Fibroblast of villous mesenchyme (primary cell): ENCODE data around the gene VIL1. TPM values are rescaled to one million over a fixed set of nuclear protein-coding genes. Genes with fewer than 3 reads are reported as not detected.

ENCODE experiments used
- DNase-seq: peaks from one replicate; pipeline ENCODE4 v3.0.0-alpha.2; 2010; ENCODE audit warnings: low read depth
- H3K4me3 ChIP-seq: 2 replicates; pipeline ENCODE4 v1.5.1; 2011; ENCODE audit warnings: low read depth, mild to moderate bottlenecking, low read length
- total RNA-seq: library from RNA; depleted of rRNA; stranded (reverse); fragments of >200 nt; gene quantifications from 2 replicates; pipeline ENCODE4 v1.2.3, GENCODE V29; 2012
- TF ChIP-seq, protein P1 (sequence below): IDR thresholded peaks from 2 replicates; pipeline ENCODE4 v1.5.1; 2012; ENCODE audit warnings: low read depth, mild to moderate bottlenecking, low read length; ENCODE audit not compliant: insufficient read depth

The VIL1 gene
- total RNA-seq, 1 donor: under 0.01 TPM

DNA sequence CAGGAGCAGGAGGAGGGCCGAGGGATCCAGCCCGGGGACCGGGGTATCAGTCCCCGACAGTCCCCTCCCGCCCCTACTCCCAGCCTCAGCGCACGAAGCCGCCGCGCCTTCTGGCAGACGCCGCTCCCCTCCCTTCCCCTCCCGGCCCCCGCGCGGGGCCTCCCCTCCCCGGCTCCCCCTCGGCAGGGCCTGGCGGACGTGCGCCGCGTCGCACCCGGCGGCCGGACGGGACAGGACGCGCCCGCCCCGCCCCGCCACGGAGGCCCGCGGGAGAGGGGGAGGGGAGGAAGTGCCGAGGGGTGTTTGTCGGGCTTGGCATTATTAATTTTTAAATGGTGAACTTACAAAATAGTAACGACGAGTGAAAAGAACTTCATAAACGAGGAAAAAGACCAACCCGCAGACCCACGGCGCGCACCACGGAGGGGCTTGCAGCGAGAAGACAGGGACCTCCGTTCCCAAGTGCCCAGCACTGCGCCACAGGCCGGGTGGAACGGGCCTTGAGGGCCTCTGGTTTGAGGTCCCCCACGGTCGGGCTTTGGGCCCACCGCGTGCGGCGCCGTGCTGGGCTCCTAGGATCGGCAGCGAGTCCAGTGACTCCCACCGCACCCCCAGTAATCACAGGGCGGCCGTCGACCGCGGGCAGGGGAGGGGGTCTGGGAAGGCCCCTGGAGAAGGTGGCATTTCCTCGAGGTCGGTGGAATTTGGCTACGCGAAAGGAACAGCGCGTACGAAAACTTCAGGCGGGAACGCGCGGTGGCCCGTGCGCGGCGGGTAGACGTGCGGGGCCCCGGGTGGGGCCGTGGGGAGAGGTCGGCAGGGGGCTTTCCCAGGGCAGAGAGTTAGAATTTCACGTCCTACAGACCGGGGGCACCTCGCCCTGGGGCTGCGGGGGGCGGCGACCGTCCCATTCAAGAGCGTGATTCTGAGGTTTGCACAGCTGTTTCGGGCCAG is 20.2 kb upstream of the VIL1 start:
- TF ChIP-seq, protein P1, sequence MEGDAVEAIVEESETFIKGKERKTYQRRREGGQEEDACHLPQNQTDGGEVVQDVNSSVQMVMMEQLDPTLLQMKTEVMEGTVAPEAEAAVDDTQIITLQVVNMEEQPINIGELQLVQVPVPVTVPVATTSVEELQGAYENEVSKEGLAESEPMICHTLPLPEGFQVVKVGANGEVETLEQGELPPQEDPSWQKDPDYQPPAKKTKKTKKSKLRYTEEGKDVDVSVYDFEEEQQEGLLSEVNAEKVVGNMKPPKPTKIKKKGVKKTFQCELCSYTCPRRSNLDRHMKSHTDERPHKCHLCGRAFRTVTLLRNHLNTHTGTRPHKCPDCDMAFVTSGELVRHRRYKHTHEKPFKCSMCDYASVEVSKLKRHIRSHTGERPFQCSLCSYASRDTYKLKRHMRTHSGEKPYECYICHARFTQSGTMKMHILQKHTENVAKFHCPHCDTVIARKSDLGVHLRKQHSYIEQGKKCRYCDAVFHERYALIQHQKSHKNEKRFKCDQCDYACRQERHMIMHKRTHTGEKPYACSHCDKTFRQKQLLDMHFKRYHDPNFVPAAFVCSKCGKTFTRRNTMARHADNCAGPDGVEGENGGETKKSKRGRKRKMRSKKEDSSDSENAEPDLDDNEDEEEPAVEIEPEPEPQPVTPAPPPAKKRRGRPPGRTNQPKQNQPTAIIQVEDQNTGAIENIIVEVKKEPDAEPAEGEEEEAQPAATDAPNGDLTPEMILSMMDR: no peak
- H3K4me3 ChIP-seq: peak overlapping the region; percentile 82
- DNase-seq: peak; percentile 87

DNA sequence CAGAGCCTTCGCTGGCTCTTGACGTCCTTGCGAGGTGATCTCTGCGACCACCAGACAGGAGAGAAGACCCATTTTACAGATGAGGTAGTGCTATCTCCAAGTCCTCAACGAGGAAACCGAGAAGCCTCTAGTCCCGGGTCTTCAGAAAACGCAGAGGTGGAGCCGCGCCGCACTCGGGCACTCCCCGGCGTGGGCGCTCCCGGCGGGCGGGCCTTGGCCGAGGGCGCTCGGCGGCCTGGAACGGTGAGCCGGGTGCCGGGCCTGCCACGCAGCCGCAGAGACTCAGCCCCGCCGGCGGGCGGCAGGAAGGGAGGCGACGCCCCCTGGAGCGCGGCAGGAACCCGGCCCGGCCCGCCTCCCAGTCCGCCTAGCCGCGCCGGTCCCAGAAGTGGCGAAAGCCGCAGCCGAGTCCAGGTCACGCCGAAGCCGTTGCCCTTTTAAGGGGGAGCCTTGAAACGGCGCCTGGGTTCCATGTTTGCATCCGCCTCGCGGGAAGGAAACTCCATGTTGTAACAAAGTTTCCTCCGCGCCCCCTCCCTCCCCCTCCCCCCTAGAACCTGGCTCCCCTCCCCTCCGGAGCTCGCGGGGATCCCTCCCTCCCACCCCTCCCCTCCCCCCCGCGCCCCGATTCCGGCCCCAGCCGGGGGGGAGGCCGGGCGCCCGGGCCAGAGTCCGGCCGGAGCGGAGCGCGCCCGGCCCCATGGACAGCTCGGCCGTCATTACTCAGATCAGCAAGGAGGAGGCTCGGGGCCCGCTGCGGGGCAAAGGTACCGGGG is 19.3 kb upstream of the VIL1 start, which contains the start of gene CTDSP1:
Gene CTDSP1, plus strand, starts transcription at position 478 of the 776 bp plus-strand sequence. Its CDS starts 223 bp downstream, at position 701.
- TF ChIP-seq, protein P1: no peak

DNA sequence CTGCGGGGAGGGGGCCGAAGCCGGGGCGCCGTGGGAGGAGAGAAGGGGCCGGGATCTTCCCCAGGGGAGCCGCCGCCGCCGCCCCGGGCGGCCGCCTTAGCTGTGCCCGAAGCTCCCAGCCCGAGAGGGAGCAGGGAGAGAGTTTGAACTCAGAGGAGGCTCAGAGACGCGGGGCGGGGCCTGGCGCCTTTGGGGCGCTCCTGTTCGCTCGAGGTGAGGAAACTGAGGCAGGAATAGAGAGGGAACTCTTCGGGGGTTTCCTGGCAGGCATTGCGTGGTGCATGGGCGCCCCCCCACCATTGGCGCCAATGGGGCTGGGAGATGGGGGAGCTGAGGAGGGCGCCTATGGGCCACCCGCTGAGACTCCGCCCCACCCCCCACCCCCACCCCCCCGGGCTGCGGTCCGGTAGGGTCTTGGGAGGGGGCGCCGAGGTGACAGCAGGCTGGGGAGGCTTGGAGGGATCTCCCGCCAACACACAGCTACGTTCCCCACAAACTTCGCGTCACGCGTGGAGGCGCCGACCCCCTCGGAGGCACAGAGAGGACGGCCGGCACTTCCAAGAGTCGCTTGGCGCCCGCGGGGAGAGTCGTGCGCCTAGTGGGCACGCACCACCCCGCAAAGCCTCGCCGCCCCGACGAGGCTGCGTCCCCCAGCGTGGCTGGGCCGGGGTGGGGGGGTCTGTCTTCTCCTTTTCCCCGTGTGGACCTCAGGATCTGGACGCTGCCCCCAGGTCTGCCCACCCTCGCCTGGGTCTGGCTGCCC is 18.6 kb upstream of the VIL1 start:
- peak overlapping the region; percentile 75 for H3K4me3 ChIP-seq
- TF ChIP-seq, protein P1: no peak
- DNase-seq: peak; percentile 27

More for the DNA sequence above, 19.3 kb upstream of the VIL1 start, which contains the start of gene CTDSP1:
- H3K4me3 ChIP-seq: peak within 1 kb of the TSS; percentile 82
- DNase-seq: peak; percentile 98

DNA sequence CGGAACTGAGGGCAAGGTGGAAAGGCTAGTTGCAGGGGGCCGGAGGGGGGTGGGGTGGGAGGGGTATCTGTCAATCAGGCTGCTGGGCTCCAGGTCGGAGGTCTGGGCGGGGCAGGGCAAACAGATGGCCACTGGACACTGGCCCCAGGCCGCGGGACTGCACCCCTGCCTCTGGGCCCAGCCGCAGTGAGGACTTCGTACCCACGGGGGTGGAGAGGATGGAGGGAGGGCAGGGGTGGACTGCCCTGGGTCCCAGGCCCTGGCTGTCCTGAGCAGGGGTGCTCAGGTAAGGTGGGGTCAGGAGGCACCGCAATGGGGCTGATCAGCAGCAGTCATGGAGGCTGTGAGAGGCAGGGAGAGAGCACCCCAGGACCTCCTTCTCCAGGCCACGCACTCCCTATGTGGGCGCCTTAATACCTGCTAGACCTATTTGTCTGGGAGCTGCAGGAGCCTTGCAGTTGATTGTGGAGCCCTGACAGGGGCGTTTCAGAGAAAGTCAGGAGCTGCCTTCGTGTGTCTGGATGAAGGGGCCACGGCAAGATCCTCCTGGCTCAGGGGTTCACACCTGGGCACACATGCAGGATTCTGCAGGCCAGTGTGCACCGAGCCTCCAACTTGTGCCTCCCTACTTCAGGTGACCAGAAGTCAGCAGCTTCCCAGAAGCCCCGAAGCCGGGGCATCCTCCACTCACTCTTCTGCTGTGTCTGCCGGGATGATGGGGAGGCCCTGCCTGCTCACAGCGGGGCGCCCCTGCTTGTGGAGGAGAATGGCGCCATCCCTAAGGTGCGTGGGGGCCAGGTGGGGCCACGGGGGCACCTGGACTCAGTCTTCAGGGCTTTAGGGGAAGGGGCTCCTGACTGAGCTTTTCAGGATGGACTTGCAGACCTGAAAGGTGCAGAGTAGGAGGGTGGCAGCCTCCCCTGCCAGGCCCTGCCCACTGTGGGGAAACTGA is 17.7 kb upstream of the VIL1 start:
- no peak for DNase-seq
- TF ChIP-seq, protein P1: no peak
- H3K4me3 ChIP-seq: peak overlapping the region; percentile 75

DNA sequence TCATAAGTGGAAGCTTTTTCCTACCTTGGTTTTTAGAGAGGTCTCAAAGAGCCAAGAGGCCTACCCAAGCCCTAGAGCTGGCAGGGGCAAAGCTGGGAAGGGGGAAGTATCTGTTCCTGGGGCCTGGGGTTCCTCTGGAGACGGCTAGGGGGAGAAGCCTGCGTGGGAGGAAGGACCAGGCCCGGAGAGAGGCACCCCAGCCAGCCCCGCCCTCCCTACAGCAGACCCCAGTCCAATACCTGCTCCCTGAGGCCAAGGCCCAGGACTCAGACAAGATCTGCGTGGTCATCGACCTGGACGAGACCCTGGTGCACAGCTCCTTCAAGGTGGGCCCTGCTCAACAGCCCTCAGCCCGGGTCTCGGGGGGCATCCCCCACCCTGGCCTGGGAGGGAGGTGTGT is 17.0 kb upstream of the VIL1 start:
- peak overlapping the region; percentile 75 for H3K4me3 ChIP-seq
- TF ChIP-seq, protein P1: no peak
- no peak for DNase-seq
